Panc1 (cell line): ENCODE data around the gene NTM. TPM values are rescaled to one million over a fixed set of nuclear protein-coding genes. Genes with fewer than 3 reads are reported as not detected.

Experiments
- ATAC-seq: fragments of 200-7000 bp; cut with Tn5 transposase; 2 replicates; pipeline ENCODE4 v1.9.1; 2020; ENCODE audit warnings: mild to moderate bottlenecking, moderate library complexity
- BruUV-seq: library from RNA; stranded (reverse); fragments of 400-500 nt; replicated peaks from 2 replicates; lab custom pipeline; 2021; lab: Mats Ljungman, UMichigan
- CTCF ChIA-PET: fragments of 300-600 bp; sonication (Branson Sonifier 250); formaldehyde crosslinking; loops from one replicate; lab custom pipeline; 2022; ENCODE audit warnings: antibody characterized with exemption; lab: Charles Lee
- POLR2A ChIA-PET: fragments of 300-600 bp; sonication (Branson Sonifier 250); formaldehyde crosslinking; loops from one replicate; lab custom pipeline; 2022; ENCODE audit warnings: antibody characterized with exemption; lab: Charles Lee
- DNase-seq: peaks from one replicate; pipeline ENCODE4 v3.0.0-alpha.2; 2010; ENCODE audit warnings: low read depth, low spot score
- H3K27ac ChIP-seq: 2 replicates; pipeline ENCODE4 v1.5.1; 2011; ENCODE audit warnings: mild to moderate bottlenecking, low read length, inconsistent platforms
- H3K27me3 ChIP-seq: fragments of 200-500 bp; sonication (Bioruptor generic); 2 replicates; pipeline ENCODE4 v1.6.0; 2014; ENCODE audit warnings: low read length, inconsistent platforms; ENCODE audit not compliant: control insufficient read depth, insufficient read depth
- H3K36me3 ChIP-seq: fragments of 200-500 bp; sonication (Bioruptor generic); 2 replicates; pipeline ENCODE4 v1.5.1; 2014; ENCODE audit warnings: inconsistent platforms, mild to moderate bottlenecking, low read length, moderate library complexity; ENCODE audit not compliant: control insufficient read depth, insufficient read depth
- H3K4me1 ChIP-seq: 2 replicates; pipeline ENCODE4 v1.5.1; 2011; ENCODE audit warnings: inconsistent platforms, mild to moderate bottlenecking, low read length, moderate library complexity; ENCODE audit not compliant: control insufficient read depth, insufficient read depth
- H3K4me3 ChIP-seq, 2 experiments: 2 replicates each; pipeline ENCODE4 v1.5.1; 2011 to 2012; ENCODE audit warnings: low read depth in 2 of 2, low read length in 2 of 2, mild to moderate bottlenecking in 2 of 2, inconsistent platforms in 1 of 2, moderate library complexity in 1 of 2
- H3K9me3 ChIP-seq: fragments of 200-500 bp; sonication (Bioruptor generic); 2 replicates; pipeline ENCODE4 v1.5.1; 2014; ENCODE audit warnings: low read depth, mild to moderate bottlenecking, inconsistent platforms, low read length, moderate library complexity; ENCODE audit not compliant: control insufficient read depth, insufficient read depth
- POLR2AphosphoS5 ChIP-seq: IDR thresholded peaks from 2 replicates; pipeline ENCODE4 v1.6.1; 2012; ENCODE audit warnings: mild to moderate bottlenecking, low read depth, low read length, moderate library complexity
- SIN3A ChIP-seq: IDR thresholded peaks from 2 replicates; pipeline ENCODE4 v1.6.1; 2012; ENCODE audit warnings: low read depth, mild to moderate bottlenecking, low read length, moderate library complexity, borderline replicate concordance; ENCODE audit not compliant: insufficient read depth
- TCF7L2 ChIP-seq: IDR thresholded peaks from 2 replicates; pipeline ENCODE4 v1.6.1; 2011; ENCODE audit warnings: mild to moderate bottlenecking, low read depth, low read length, inconsistent platforms
- in situ Hi-C: cut with HindIII; loops from 2 replicates; pipeline ENCODE4 v1.10.0; 2016; ENCODE audit warnings: low sequenced_read_pairs, low pct_unique_long_range_greater_than_20kb
- intact Hi-C: fragments of 100-400 bp; cut with micrococcal nuclease; formaldehyde crosslinking; loops from one replicate; pipeline ENCODE4 v1.10.0; 2022; ENCODE audit not compliant: unreplicated experiment
- total RNA-seq: library from RNA; stranded (reverse); gene quantifications from one replicate; pipeline ENCODE4 v1.2.1, GENCODE V29; 2021; ENCODE audit not compliant: unreplicated experiment
- TF ChIP-seq, protein P1 (sequence below), 2 experiments: IDR thresholded peaks; 2 replicates each; pipeline ENCODE4 v1.6.1; 2011 to 2012; ENCODE audit warnings: low read depth in 2 of 2, control low read depth in 1 of 2, low read length in 1 of 2, mild to moderate bottlenecking in 1 of 2, moderate library complexity in 1 of 2; ENCODE audit not compliant: insufficient read depth in 1 of 2
- TF ChIP-seq, protein P2 (sequence below): fragments of 450-650 bp; IDR thresholded peaks from 2 replicates; pipeline ENCODE4 v1.5.1; 2017; ENCODE audit warnings: mild to moderate bottlenecking

The NTM gene
- total RNA-seq, 1 experiment from 2014 or later = 0.10 TPM

DNA sequence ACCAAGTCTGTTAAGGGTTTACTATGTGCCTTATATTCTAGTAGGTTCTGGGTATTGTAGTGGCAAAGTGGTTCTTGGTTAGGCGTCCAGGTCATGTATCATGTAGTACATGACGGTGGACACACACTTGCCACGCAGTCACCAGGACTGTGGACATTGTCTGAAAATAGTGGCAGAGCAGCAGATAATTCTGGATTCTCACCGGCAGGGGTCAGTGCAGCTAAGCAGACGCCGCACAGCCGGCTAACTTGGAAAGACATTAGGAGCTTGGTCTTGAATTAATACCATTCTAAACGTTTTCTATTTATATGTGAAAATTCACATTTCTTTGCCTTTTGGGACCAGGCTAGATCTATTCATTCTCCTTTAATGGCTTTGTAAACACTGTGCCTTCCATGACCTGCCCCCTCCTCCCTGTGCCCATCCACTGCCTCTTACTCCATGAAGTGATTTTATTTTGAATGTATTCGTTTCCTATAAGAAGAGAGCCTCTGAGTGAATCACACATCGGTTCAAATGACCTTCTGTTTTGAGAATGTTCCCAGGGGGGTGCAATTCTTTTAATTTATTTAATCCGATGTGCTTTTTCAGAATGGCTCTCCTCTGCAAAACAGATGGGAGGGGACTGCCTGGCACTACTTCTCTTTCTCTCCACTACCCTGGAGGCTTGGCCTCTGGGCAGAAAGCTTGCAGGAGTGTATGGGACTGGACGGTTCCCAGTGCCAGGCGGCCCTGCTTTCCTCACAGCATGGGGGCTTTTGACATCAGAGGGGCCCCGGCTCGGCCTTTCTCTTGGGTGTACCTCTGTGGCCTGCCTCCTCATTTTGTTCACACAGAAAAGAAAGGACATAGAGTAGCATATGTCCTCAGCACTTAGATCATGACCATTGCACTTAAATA is 378.0 kb downstream of the NTM start:
- intact Hi-C loops (loop anchor here (5.0 to 10.0 kb wide), 2 partner anchors 284 to 406 kb away; no protein-coding TSS in a partner anchor), in situ Hi-C loops (no loop called here)
- BruUV-seq = no TSS peak
- Histone ChIP-seq H3K4me1 (no peaks in the 10 kb centered on the region), H3K27me3 (peaks cover 5% of the 10 kb centered on the region; the same call in 1 of the 2 replicates), H3K4me3 (no peak overlapping the region), H3K27ac (no peak overlapping the region), H3K36me3 (no peaks in the 10 kb centered on the region), H3K9me3 (no peaks in the 10 kb centered on the region)
- ChIA-PET CTCF (interaction anchor here (0.6 to 0.9 kb wide), 3 partner anchors 53 to 1158 kb away, joined by 3 to 5 read pairs (median 3); no protein-coding TSS in a partner anchor), POLR2A (interaction anchor here (0.6 kb wide), 1 partner anchor 514 kb away, joined by 4 read pairs; no protein-coding TSS in a partner anchor)
- peak; percentile 89 for ATAC-seq
- no peak for DNase-seq
- TF ChIP-seq SIN3A = no peak
- TF ChIP-seq, protein P1, sequence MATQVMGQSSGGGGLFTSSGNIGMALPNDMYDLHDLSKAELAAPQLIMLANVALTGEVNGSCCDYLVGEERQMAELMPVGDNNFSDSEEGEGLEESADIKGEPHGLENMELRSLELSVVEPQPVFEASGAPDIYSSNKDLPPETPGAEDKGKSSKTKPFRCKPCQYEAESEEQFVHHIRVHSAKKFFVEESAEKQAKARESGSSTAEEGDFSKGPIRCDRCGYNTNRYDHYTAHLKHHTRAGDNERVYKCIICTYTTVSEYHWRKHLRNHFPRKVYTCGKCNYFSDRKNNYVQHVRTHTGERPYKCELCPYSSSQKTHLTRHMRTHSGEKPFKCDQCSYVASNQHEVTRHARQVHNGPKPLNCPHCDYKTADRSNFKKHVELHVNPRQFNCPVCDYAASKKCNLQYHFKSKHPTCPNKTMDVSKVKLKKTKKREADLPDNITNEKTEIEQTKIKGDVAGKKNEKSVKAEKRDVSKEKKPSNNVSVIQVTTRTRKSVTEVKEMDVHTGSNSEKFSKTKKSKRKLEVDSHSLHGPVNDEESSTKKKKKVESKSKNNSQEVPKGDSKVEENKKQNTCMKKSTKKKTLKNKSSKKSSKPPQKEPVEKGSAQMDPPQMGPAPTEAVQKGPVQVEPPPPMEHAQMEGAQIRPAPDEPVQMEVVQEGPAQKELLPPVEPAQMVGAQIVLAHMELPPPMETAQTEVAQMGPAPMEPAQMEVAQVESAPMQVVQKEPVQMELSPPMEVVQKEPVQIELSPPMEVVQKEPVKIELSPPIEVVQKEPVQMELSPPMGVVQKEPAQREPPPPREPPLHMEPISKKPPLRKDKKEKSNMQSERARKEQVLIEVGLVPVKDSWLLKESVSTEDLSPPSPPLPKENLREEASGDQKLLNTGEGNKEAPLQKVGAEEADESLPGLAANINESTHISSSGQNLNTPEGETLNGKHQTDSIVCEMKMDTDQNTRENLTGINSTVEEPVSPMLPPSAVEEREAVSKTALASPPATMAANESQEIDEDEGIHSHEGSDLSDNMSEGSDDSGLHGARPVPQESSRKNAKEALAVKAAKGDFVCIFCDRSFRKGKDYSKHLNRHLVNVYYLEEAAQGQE (IDR thresholded peaks at IDR 0.05; ENCODE audit: insufficient read depth in 1 of 2, low read depth in 2 of 2, low read length in 1 of 2) = no peak
- TF ChIP-seq POLR2AphosphoS5 = no peak
- no peak for TF ChIP-seq TCF7L2
- TF ChIP-seq, protein P2, sequence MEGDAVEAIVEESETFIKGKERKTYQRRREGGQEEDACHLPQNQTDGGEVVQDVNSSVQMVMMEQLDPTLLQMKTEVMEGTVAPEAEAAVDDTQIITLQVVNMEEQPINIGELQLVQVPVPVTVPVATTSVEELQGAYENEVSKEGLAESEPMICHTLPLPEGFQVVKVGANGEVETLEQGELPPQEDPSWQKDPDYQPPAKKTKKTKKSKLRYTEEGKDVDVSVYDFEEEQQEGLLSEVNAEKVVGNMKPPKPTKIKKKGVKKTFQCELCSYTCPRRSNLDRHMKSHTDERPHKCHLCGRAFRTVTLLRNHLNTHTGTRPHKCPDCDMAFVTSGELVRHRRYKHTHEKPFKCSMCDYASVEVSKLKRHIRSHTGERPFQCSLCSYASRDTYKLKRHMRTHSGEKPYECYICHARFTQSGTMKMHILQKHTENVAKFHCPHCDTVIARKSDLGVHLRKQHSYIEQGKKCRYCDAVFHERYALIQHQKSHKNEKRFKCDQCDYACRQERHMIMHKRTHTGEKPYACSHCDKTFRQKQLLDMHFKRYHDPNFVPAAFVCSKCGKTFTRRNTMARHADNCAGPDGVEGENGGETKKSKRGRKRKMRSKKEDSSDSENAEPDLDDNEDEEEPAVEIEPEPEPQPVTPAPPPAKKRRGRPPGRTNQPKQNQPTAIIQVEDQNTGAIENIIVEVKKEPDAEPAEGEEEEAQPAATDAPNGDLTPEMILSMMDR = peak; percentile 94

DNA sequence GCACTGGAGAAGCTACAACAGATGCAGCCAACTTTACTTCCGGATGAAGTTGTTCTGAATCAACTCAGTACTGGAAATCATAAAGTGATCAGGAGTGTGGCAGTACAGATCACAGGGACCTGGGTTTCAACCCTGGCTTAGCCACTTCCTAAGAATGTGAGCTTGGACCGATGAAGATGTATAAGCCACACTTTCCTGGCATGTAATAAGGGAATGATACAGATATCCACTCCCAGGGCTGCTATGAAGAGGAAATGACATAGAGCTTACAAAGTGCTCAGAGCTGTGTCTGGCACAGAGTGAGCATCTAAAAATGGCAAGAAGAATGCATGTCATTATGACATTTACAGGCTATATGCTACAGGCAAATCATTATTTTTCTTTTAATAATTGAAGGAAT is 378.7 kb downstream of the NTM start:
- in situ Hi-C loops = no loop called here
- POLR2A ChIA-PET = no interaction called here
- Histone ChIP-seq H3K27ac (no peak overlapping the region), H3K36me3 (no peaks in the 10 kb centered on the region), H3K4me1 (no peaks in the 10 kb centered on the region), H3K9me3 (no peaks in the 10 kb centered on the region), H3K4me3 (no peak overlapping the region), H3K27me3 (peaks cover 5% of the 10 kb centered on the region; the same call in 1 of the 2 replicates)
- CTCF ChIA-PET = interaction anchor here (0.6 kb wide), 1 partner anchor 1158 kb away, joined by 5 read pairs; no protein-coding TSS in a partner anchor
- no peak for ATAC-seq
- DNase-seq = no peak
- intact Hi-C loops = loop anchor here (5.0 to 10.0 kb wide), 2 partner anchors 283 to 406 kb away; no protein-coding TSS in a partner anchor
- no TSS peak for BruUV-seq
- TF ChIP-seq, protein P1 (IDR thresholded peaks at IDR 0.05; ENCODE audit: insufficient read depth in 1 of 2, low read depth in 2 of 2, low read length in 1 of 2) = no peak
- TF ChIP-seq, protein P2 = no peak
- TF ChIP-seq TCF7L2 (no peak), POLR2AphosphoS5 (no peak), SIN3A (no peak)
